ENCODE data around the gene FAM83F. TPM values are rescaled to one million over a fixed set of nuclear protein-coding genes. Genes with fewer than 3 reads are reported as not detected.

The FAM83F gene
- total RNA-seq, 1 experiment from 2014 or later: 8.1 TPM

GRCh38 chr22:40025856-40026255 lies 31.1 kb downstream of the FAM83F start:
- intact Hi-C loops (cut with micrococcal nuclease; ENCODE audit: unreplicated experiment): loop anchor here (2.0 to 10.0 kb wide), 3 partner anchors 93 to 403 kb away; no protein-coding TSS in a partner anchor
- no peaks in the 10 kb centered on the region for H3K36me3 ChIP-seq (ENCODE audit: low read depth)
- DNase-seq: no peak

GRCh38 chr22:40026641-40027040 lies 31.9 kb downstream of the FAM83F start:
- intact Hi-C loops (cut with micrococcal nuclease; ENCODE audit: unreplicated experiment): loop anchor here (10.0 kb wide), 1 partner anchor 332 kb away; no protein-coding TSS in a partner anchor
- Histone ChIP-seq H4K20me1 (ENCODE audit: insufficient read depth) (no peaks in the 10 kb centered on the region), H3K4me3 (no peak overlapping the region), H3K27me3 (ENCODE audit: insufficient read depth, low read depth) (no peaks in the 10 kb centered on the region), H2AFZ (no peak overlapping the region), H3K79me2 (ENCODE audit: low read depth) (no peaks in the 10 kb centered on the region), H3K4me1 (replicated peaks; ENCODE audit: insufficient read depth) (no peaks in the 10 kb centered on the region), H3K36me3 (ENCODE audit: low read depth) (no peaks in the 10 kb centered on the region), H3K4me2 (no peak overlapping the region), H3K27ac (no peak overlapping the region), H3K9me2 (ENCODE audit: insufficient read depth) (no peaks in the 10 kb centered on the region), H3F3A (ENCODE audit: insufficient read depth, low read depth) (no peaks in the 10 kb centered on the region), H3K9me3 (ENCODE audit: insufficient read depth, low read depth) (no peaks in the 10 kb centered on the region)
- CTCF ChIA-PET: no interaction called here
- POLR2A ChIA-PET (ENCODE audit: unreplicated experiment): no interaction called here
- DNase-seq: no peak
- no peak for TF ChIP-seq CTCF (conservative IDR thresholded peaks at IDR 0.05)
- BruUV-seq (replicated peaks): no TSS peak

More at GRCh38 chr22:40025856-40026255, 31.1 kb downstream of the FAM83F start:
- H3K79me2 ChIP-seq (ENCODE audit: low read depth): no peaks in the 10 kb centered on the region
- POLR2A ChIA-PET (ENCODE audit: unreplicated experiment): no interaction called here
- H3K9me2 ChIP-seq (ENCODE audit: insufficient read depth): no peaks in the 10 kb centered on the region
- H3K4me3 ChIP-seq: no peak overlapping the region
- H3K9me3 ChIP-seq (ENCODE audit: insufficient read depth, low read depth): no peaks in the 10 kb centered on the region
- H3K4me2 ChIP-seq: no peak overlapping the region
- H3K4me1 ChIP-seq (replicated peaks; ENCODE audit: insufficient read depth): no peaks in the 10 kb centered on the region
- no peaks in the 10 kb centered on the region for H4K20me1 ChIP-seq (ENCODE audit: insufficient read depth)
- no TSS peak for BruUV-seq (replicated peaks)
- no peaks in the 10 kb centered on the region for H3F3A ChIP-seq (ENCODE audit: insufficient read depth, low read depth)
- TF ChIP-seq CTCF (conservative IDR thresholded peaks at IDR 0.05) (no peak), EZH2 (IDR thresholded peaks at IDR 0.05; ENCODE audit: low read depth) (no peak)
- H2AFZ ChIP-seq: no peak overlapping the region
- H3K27ac ChIP-seq: no peak overlapping the region
- H3K27me3 ChIP-seq (ENCODE audit: insufficient read depth, low read depth): no peaks in the 10 kb centered on the region
- CTCF ChIA-PET: interaction anchor here (1.1 kb wide), 1 partner anchor 87 kb away, joined by 3 read pairs; no protein-coding TSS in a partner anchor

- Histone ChIP-seq H3K79me2 (ENCODE audit: low read depth) (no peaks in the 10 kb centered on the region), H3K36me3 (ENCODE audit: low read depth) (no peaks in the 10 kb centered on the region), H3K4me3 (no peak overlapping the region), H3K27ac (no peak overlapping the region), H2AFZ (no peak overlapping the region), H3K9me2 (ENCODE audit: insufficient read depth) (no peaks in the 10 kb centered on the region), H3K9me3 (ENCODE audit: insufficient read depth, low read depth) (no peaks in the 10 kb centered on the region), H3F3A (ENCODE audit: insufficient read depth, low read depth) (no peaks in the 10 kb centered on the region), H3K4me1 (replicated peaks; ENCODE audit: insufficient read depth) (no peaks in the 10 kb centered on the region), H4K20me1 (ENCODE audit: insufficient read depth) (no peaks in the 10 kb centered on the region), H3K27me3 (ENCODE audit: insufficient read depth, low read depth) (no peaks in the 10 kb centered on the region), H3K4me2 (no peak overlapping the region)
- no peak for DNase-seq
- ChIA-PET POLR2A (ENCODE audit: unreplicated experiment) (no interaction called here), CTCF (no interaction called here)
- TF ChIP-seq CTCF (conservative IDR thresholded peaks at IDR 0.05) (no peak), EZH2 (IDR thresholded peaks at IDR 0.05; ENCODE audit: low read depth) (no peak)
- intact Hi-C loops (cut with micrococcal nuclease; ENCODE audit: unreplicated experiment): loop anchor here (10.0 kb wide), 1 partner anchor 333 kb away; no protein-coding TSS in a partner anchor
- no TSS peak for BruUV-seq (replicated peaks)
These were observed 32.7 kb downstream of the FAM83F start for GRCh38 chr22:40027191-40028097.
